Activated CD8-positive, alpha-beta T cell treated with anti-CD3 and anti-CD28 coated beads for 36 hours (primary cell): ENCODE data around the gene ANTKMT. TPM values are rescaled to one million over a fixed set of nuclear protein-coding genes. Genes with fewer than 3 reads are reported as not detected.

Experiments used
- ATAC-seq: fragments of 200-7000 bp; cut with Tn5 transposase; one replicate; pipeline ENCODE4 v1.10.0; 2021; ENCODE audit warnings: mild to moderate bottlenecking, moderate library complexity
- CTCF ChIA-PET: fragments of 350-600 bp; sonication (Branson Sonifier 250); formaldehyde crosslinking; loops from one replicate; lab custom pipeline; 2021; ENCODE audit warnings: antibody characterized with exemption; lab: Charles Lee
- POLR2A ChIA-PET: fragments of 350-600 bp; sonication (Branson Sonifier 250); formaldehyde crosslinking; loops from one replicate; lab custom pipeline; 2021; ENCODE audit warnings: antibody characterized with exemption; lab: Charles Lee
- DNase-seq: peaks from one replicate; pipeline ENCODE4 v3.0.0-alpha.2; 2020
- H3K27ac Mint-ChIP-seq: one replicate; pipeline ENCODE4 v1.8.0; 2021; ENCODE audit warnings: mild to moderate bottlenecking, mixed read lengths
- H3K27me3 Mint-ChIP-seq: one replicate; pipeline ENCODE4 v1.8.0; 2021; ENCODE audit warnings: mixed read lengths
- H3K36me3 Mint-ChIP-seq: one replicate; pipeline ENCODE4 v1.8.0; 2021; ENCODE audit warnings: low read depth, mixed read lengths
- H3K4me1 Mint-ChIP-seq: one replicate; pipeline ENCODE4 v1.8.0; 2021; ENCODE audit warnings: low read depth, mixed read lengths
- H3K4me3 Mint-ChIP-seq: one replicate; pipeline ENCODE4 v1.8.0; 2021; ENCODE audit warnings: mild to moderate bottlenecking, moderate library complexity, mixed read lengths
- H3K9me3 Mint-ChIP-seq: one replicate; pipeline ENCODE4 v1.8.0; 2021; ENCODE audit warnings: mixed read lengths
- intact Hi-C: fragments of 100-400 bp; cut with micrococcal nuclease; formaldehyde crosslinking; loops from one replicate; pipeline ENCODE4 v1.10.0; 2022
- total RNA-seq, 2 experiments: library from RNA; stranded (reverse); gene quantifications; one replicate each; pipeline ENCODE4 v1.2.3, GENCODE V29; 2021
- TF ChIP-seq, protein P1 (sequence below): fragments of 200-600 bp; IDR thresholded peaks from one replicate; pipeline ENCODE4 v1.8.0; 2022; ENCODE audit warnings: antibody characterized with exemption, mild to moderate bottlenecking

Gene ANTKMT
- total RNA-seq, 2 experiments from 2014 or later: 34.3 to 38.4 TPM

DNA sequence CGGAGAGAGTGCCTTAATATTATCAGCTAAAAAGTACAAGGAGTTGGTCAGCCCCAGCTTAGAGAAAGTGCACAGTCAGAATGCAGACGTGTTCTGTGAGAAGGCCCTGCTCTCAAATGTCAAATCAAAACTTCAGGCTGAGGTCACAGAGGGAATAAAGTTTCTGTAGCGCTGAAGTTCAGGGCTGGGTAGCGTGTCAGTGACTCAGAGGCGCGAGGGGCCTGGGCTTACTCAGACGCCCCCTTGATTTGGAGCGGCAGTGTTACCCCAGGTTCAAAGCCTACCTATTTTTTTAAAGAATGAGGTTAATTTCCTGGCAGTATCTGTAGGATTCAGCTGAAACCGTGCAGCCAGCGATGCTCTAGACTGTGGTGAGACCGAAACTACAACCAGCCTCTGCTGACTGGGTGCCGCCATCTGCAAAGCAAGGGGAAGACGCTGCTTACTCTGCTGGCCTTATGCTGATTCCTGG is 15.1 kb downstream of the ANTKMT start:
- TF ChIP-seq, protein P1, sequence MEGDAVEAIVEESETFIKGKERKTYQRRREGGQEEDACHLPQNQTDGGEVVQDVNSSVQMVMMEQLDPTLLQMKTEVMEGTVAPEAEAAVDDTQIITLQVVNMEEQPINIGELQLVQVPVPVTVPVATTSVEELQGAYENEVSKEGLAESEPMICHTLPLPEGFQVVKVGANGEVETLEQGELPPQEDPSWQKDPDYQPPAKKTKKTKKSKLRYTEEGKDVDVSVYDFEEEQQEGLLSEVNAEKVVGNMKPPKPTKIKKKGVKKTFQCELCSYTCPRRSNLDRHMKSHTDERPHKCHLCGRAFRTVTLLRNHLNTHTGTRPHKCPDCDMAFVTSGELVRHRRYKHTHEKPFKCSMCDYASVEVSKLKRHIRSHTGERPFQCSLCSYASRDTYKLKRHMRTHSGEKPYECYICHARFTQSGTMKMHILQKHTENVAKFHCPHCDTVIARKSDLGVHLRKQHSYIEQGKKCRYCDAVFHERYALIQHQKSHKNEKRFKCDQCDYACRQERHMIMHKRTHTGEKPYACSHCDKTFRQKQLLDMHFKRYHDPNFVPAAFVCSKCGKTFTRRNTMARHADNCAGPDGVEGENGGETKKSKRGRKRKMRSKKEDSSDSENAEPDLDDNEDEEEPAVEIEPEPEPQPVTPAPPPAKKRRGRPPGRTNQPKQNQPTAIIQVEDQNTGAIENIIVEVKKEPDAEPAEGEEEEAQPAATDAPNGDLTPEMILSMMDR: no peak
- no peak overlapping the region for H3K4me3 Mint-ChIP-seq
- H3K27ac Mint-ChIP-seq: peak overlapping the region; percentile 70
- peaks cover 9% of the 10 kb centered on the region for H3K36me3 Mint-ChIP-seq
- ATAC-seq (peak; percentile 73), DNase-seq (peak; percentile 86)
- peaks cover 33% of the 10 kb centered on the region for H3K4me1 Mint-ChIP-seq
- ChIA-PET POLR2A (interaction anchor here (1.0 to 9.3 kb wide), 2 partner anchors 14 to 41 kb away, joined by 3 to 84 read pairs; partner anchors contain the start of genes ANTKMT and CCDC78), CTCF (interaction anchor here (1.0 to 19.6 kb wide), 6 partner anchors 13 to 52 kb away, joined by 3 to 207 read pairs (median 5); partner anchors contain the start of genes ANTKMT, CHTF18, METRN and RPUSD1)
- H3K27me3 Mint-ChIP-seq: no peaks in the 10 kb centered on the region
- intact Hi-C loops: no loop called here
- H3K9me3 Mint-ChIP-seq: no peaks in the 10 kb centered on the region

DNA sequence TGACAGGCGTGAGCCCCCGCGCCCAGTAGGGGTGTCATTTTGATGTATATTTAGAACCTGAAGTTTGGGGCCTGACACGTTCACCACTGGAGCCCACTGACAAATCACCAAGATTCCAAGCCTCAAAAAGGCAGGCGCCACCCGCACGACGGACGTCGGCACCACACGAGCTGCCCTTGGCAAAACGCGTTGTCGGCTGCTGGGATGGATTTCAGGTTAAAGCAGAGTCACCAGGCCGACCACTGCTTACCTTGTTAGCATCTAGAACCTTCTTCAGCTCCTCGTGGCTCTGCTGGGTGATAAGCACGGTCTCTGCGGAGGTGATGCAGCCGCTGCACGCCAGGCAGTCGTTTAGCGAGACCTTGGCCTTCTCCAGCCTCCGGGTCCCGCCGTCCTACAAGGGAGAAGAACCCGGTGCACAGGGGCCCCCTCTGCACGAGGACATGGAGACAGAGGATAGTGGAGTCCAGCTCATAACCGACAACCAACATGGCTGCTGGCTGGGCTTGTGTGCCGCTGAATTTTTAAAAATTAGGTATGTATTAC is 16.1 kb downstream of the ANTKMT start:
- CTCF ChIA-PET: interaction anchor here (2.1 to 19.6 kb wide), 2 partner anchors 16 to 25 kb away, joined by 7 to 207 read pairs; partner anchors contain the start of genes ANTKMT and METRN
- Mint-ChIP-seq H3K36me3 (peaks cover 9% of the 10 kb centered on the region), H3K9me3 (no peaks in the 10 kb centered on the region), H3K27me3 (no peaks in the 10 kb centered on the region), H3K27ac (no peak overlapping the region), H3K4me3 (no peak overlapping the region), H3K4me1 (peaks cover 33% of the 10 kb centered on the region)
- POLR2A ChIA-PET: interaction anchor here (9.3 kb wide), 1 partner anchor 15 kb away, joined by 84 read pairs; the partner anchor contains the start of genes ANTKMT and CCDC78
- DNase-seq (no peak), ATAC-seq (no peak)
- intact Hi-C loops: no loop called here
- TF ChIP-seq, protein P1: no peak

DNA sequence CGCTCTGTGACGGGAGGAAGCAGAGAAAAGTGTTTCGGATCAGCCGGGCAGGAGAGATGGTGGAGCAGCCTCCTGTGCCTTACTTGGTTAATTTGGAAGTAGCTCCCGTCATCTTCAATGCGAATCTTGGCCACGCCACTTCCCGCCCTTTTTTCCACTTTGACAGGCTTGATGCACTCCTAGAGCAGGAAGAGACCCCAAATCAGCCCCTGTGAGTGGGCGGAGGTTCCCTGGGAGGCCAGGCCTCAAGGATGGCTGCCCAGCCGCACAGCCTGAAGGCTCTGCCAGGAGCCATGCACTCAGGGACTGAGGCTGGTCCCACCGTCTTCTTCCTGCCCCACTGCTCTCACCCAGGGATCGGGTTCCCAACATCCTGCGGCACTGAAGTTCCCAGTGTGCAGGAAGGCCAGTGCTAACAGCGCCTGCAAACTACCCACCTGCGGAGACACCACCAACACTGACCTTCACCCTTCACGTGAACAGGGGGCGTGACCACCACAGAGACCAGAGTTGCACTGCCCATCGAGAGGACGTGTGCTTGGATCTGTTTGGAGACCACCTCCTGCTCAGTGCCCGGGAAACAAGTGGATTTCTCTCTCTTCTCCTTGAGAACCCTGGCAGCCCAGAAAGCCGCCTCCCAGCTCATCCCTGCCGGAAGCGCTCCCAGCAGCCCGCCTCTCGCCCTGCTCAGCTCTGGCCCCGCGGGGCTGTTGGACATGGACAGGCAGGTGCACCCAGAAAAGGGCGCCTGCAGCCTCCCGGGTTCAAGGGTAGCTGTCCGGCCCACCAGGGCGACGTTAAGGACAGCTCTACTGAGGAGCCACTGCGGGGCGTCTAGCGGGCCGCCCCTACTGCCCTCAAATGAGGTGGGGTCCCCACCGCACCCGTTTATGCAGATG is 18.9 kb downstream of the ANTKMT start:
- Mint-ChIP-seq H3K27me3 (no peaks in the 10 kb centered on the region), H3K36me3 (peaks cover 6% of the 10 kb centered on the region), H3K9me3 (no peaks in the 10 kb centered on the region), H3K4me1 (peaks cover 28% of the 10 kb centered on the region), H3K27ac (peak overlapping the region; percentile 63), H3K4me3 (peak overlapping the region; percentile 80)
- ChIA-PET CTCF (interaction anchor here (0.8 to 6.4 kb wide), 10 partner anchors 8 to 49 kb away, joined by 3 to 37 read pairs (median 6); partner anchors contain the start of genes ANTKMT, CHTF18, METRN and RPUSD1), POLR2A (interaction anchor here (1.4 to 9.3 kb wide), 4 partner anchors 9 to 45 kb away, joined by 3 to 84 read pairs (median 8); partner anchors contain the start of genes ANTKMT and CCDC78)
- ATAC-seq (no peak), DNase-seq (no peak)
- TF ChIP-seq, protein P1: no peak
- intact Hi-C loops: no loop called here

DNA sequence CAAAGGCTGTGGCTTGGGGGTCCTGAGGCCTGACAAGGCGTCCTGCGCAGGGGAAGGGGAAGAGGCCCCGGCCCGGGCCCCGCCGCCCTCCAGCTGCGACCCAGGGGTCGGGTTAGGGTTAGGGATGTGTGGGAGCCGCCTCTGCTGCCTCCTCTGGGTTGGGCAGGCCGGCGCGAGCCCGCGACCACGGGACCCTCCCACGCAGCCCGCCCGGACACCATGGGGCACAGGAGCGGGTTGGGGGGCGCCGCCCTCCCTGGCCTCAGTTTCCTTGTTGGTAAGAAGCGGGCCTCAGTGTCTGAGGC is 19.5 kb downstream of the ANTKMT start:
- ATAC-seq (no peak), DNase-seq (no peak)
- Mint-ChIP-seq H3K36me3 (peaks cover 4% of the 10 kb centered on the region), H3K4me1 (peaks cover 25% of the 10 kb centered on the region), H3K9me3 (no peaks in the 10 kb centered on the region), H3K4me3 (peak overlapping the region; percentile 80), H3K27ac (peak overlapping the region; percentile 63), H3K27me3 (no peaks in the 10 kb centered on the region)
- POLR2A ChIA-PET: interaction anchor here (1.4 to 9.3 kb wide), 4 partner anchors 10 to 44 kb away, joined by 3 to 84 read pairs (median 8); partner anchors contain the start of genes ANTKMT and CCDC78
- CTCF ChIA-PET: interaction anchor here (0.9 to 6.4 kb wide), 10 partner anchors 9 to 65 kb away, joined by 3 to 37 read pairs (median 6); partner anchors contain the start of genes ANTKMT, CHTF18, METRN and RHBDL1
- TF ChIP-seq, protein P1: no peak
- intact Hi-C loops: no loop called here
